Panc1 (cell line): ENCODE results near the gene KDM7A.

Experiments
- POLR2AphosphoS5 ChIP-seq: IDR thresholded peaks from 2 replicates; pipeline ENCODE4 v1.6.1; 2012; ENCODE audit warnings: mild to moderate bottlenecking, low read depth, low read length, moderate library complexity
- TCF7L2 ChIP-seq: IDR thresholded peaks from 2 replicates; pipeline ENCODE4 v1.6.1; 2011; ENCODE audit warnings: mild to moderate bottlenecking, low read depth, low read length, inconsistent platforms
- TF ChIP-seq, protein P1 (sequence below): fragments of 450-650 bp; IDR thresholded peaks from 2 replicates; pipeline ENCODE4 v1.5.1; 2017; ENCODE audit warnings: mild to moderate bottlenecking
- TF ChIP-seq, protein P2 (sequence below), 2 experiments: IDR thresholded peaks; 2 replicates each; pipeline ENCODE4 v1.6.1; 2011 to 2012; ENCODE audit warnings: low read depth in 2 of 2, control low read depth in 1 of 2, low read length in 1 of 2, mild to moderate bottlenecking in 1 of 2, moderate library complexity in 1 of 2; ENCODE audit not compliant: insufficient read depth in 1 of 2

DNA sequence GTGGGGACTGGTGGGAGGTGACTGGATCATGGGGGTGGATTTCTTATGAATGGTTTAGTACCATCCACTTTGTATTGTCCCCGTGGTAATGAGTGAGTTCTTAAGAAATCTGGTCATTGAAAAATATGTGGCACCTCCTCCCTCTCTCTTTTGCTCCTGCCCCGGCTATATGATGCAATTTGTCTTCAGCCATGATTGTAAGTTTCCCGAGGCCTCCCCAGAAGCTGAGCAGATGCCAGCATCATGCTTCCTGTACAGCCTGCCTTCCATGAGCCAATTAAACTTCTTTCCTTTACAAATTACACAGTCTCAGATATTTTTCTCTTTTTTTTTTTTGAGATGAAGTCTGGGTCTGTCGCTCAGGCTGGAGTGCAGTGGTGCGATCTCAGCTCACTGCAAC is 2.6 kb upstream of the KDM7A start:
- TF ChIP-seq POLR2AphosphoS5, result no peak
- TF ChIP-seq, protein P1, sequence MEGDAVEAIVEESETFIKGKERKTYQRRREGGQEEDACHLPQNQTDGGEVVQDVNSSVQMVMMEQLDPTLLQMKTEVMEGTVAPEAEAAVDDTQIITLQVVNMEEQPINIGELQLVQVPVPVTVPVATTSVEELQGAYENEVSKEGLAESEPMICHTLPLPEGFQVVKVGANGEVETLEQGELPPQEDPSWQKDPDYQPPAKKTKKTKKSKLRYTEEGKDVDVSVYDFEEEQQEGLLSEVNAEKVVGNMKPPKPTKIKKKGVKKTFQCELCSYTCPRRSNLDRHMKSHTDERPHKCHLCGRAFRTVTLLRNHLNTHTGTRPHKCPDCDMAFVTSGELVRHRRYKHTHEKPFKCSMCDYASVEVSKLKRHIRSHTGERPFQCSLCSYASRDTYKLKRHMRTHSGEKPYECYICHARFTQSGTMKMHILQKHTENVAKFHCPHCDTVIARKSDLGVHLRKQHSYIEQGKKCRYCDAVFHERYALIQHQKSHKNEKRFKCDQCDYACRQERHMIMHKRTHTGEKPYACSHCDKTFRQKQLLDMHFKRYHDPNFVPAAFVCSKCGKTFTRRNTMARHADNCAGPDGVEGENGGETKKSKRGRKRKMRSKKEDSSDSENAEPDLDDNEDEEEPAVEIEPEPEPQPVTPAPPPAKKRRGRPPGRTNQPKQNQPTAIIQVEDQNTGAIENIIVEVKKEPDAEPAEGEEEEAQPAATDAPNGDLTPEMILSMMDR, result no peak
- no peak for TF ChIP-seq TCF7L2
- TF ChIP-seq, protein P2, sequence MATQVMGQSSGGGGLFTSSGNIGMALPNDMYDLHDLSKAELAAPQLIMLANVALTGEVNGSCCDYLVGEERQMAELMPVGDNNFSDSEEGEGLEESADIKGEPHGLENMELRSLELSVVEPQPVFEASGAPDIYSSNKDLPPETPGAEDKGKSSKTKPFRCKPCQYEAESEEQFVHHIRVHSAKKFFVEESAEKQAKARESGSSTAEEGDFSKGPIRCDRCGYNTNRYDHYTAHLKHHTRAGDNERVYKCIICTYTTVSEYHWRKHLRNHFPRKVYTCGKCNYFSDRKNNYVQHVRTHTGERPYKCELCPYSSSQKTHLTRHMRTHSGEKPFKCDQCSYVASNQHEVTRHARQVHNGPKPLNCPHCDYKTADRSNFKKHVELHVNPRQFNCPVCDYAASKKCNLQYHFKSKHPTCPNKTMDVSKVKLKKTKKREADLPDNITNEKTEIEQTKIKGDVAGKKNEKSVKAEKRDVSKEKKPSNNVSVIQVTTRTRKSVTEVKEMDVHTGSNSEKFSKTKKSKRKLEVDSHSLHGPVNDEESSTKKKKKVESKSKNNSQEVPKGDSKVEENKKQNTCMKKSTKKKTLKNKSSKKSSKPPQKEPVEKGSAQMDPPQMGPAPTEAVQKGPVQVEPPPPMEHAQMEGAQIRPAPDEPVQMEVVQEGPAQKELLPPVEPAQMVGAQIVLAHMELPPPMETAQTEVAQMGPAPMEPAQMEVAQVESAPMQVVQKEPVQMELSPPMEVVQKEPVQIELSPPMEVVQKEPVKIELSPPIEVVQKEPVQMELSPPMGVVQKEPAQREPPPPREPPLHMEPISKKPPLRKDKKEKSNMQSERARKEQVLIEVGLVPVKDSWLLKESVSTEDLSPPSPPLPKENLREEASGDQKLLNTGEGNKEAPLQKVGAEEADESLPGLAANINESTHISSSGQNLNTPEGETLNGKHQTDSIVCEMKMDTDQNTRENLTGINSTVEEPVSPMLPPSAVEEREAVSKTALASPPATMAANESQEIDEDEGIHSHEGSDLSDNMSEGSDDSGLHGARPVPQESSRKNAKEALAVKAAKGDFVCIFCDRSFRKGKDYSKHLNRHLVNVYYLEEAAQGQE (IDR thresholded peaks at IDR 0.05; ENCODE audit: insufficient read depth in 1 of 2, low read depth in 2 of 2, low read length in 1 of 2), result no peak
